Measurements from ENCODE around the gene METTL23.
"Not testable (repeated sequence)": the region's sequence is repeated elsewhere in the genome, so short reads cannot be mapped to it uniquely, and the experiment has no call there.

METTL23 gene

GRCh38 chr17:76707985-76708807 is 18.4 kb upstream of the METTL23 start:
- H3K27ac ChIP-seq (ENCODE audit: low read depth, low read length, severe bottlenecking), result peak overlapping the region; percentile 49

GRCh38 chr17:76709077-76709950 is 17.3 kb upstream of the METTL23 start:
- Histone ChIP-seq H3K27ac (ENCODE audit: low read depth, low read length, severe bottlenecking) (peak overlapping the region; percentile 96), H3K36me3 (ENCODE audit: control insufficient read depth, insufficient read depth, low read length) (peaks cover 27% of the 10 kb centered on the region), H3K4me1 (ENCODE audit: control insufficient read depth, insufficient read depth, low read length, poor library complexity, severe bottlenecking) (peaks cover 13% of the 10 kb centered on the region), H3K4me3 (ENCODE audit: extremely low read depth, insufficient read depth, low read length, poor library complexity, severe bottlenecking) (peak overlapping the region; percentile 66), H3K9me3 (ENCODE audit: control insufficient read depth, low read length) (no peaks in the 10 kb centered on the region)
- 12 to 14% methylated on average over 21 to 25 of the region's 29 CpGs for WGBS, 2 experiments (ENCODE audit: insufficient coverage in 2 of 2)

More at GRCh38 chr17:76707985-76708807, 18.4 kb upstream of the METTL23 start:
- Histone ChIP-seq H3K4me3 (ENCODE audit: extremely low read depth, insufficient read depth, low read length, poor library complexity, severe bottlenecking) (no peak overlapping the region), H3K4me1 (ENCODE audit: control insufficient read depth, insufficient read depth, low read length, poor library complexity, severe bottlenecking) (peaks cover 13% of the 10 kb centered on the region), H3K36me3 (ENCODE audit: control insufficient read depth, insufficient read depth, low read length) (peaks cover 16% of the 10 kb centered on the region), H3K9me3 (ENCODE audit: control insufficient read depth, low read length) (no peaks in the 10 kb centered on the region)
- whole genome bisulfite sequencing, 2 experiments (ENCODE audit: insufficient coverage in 2 of 2), result 11 to 14% methylated on average over 6 to 8 of the region's 14 CpGs

GRCh38 chr17:76709951-76710862 is 16.4 kb upstream of the METTL23 start:
- WGBS, 2 experiments (ENCODE audit: insufficient coverage in 2 of 2), result 1 to 2% methylated on average over 16 to 19 of the region's 79 CpGs
- peak overlapping the region; percentile 66 for H3K4me3 ChIP-seq (ENCODE audit: extremely low read depth, insufficient read depth, low read length, poor library complexity, severe bottlenecking)
- H3K4me1 ChIP-seq (ENCODE audit: control insufficient read depth, insufficient read depth, low read length, poor library complexity, severe bottlenecking), result peaks cover 13% of the 10 kb centered on the region
- peak overlapping the region; percentile 96 for H3K27ac ChIP-seq (ENCODE audit: low read depth, low read length, severe bottlenecking)
- not testable (repeated sequence) for H3K9me3 ChIP-seq (ENCODE audit: control insufficient read depth, low read length)
- H3K36me3 ChIP-seq (ENCODE audit: control insufficient read depth, insufficient read depth, low read length), result peaks cover 33% of the 10 kb centered on the region

- 23 to 29% methylated on average over 13 to 17 of the region's 56 CpGs for whole genome bisulfite sequencing, 2 experiments (ENCODE audit: insufficient coverage in 2 of 2)
- peaks cover 13% of the 10 kb centered on the region for H3K4me1 ChIP-seq (ENCODE audit: control insufficient read depth, insufficient read depth, low read length, poor library complexity, severe bottlenecking)
- peak within 1 kb of the TSS; percentile 66 for H3K4me3 ChIP-seq (ENCODE audit: extremely low read depth, insufficient read depth, low read length, poor library complexity, severe bottlenecking)
- peaks cover 37% of the 10 kb centered on the region for H3K36me3 ChIP-seq (ENCODE audit: control insufficient read depth, insufficient read depth, low read length)
- H3K27ac ChIP-seq (ENCODE audit: low read depth, low read length, severe bottlenecking), result peak within 1 kb of the TSS; percentile 96
- no peaks in the 10 kb centered on the region for H3K9me3 ChIP-seq (ENCODE audit: control insufficient read depth, low read length)
These were observed 15.6 kb upstream of the METTL23 start, which contains the start of gene MXRA7 for GRCh38 chr17:76710863-76711611. Gene MXRA7, minus strand, starts transcription at chr17:76710965. Its CDS starts 19 bp downstream, at chr17:76710946.

- peaks cover 21% of the 10 kb centered on the region for H3K4me1 ChIP-seq (ENCODE audit: control insufficient read depth, insufficient read depth, low read length, poor library complexity, severe bottlenecking)
- not testable (repeated sequence) for H3K4me3 ChIP-seq (ENCODE audit: extremely low read depth, insufficient read depth, low read length, poor library complexity, severe bottlenecking); H3K9me3 ChIP-seq (ENCODE audit: control insufficient read depth, low read length); H3K27ac ChIP-seq (ENCODE audit: low read depth, low read length, severe bottlenecking)
- WGBS, 2 experiments (ENCODE audit: insufficient coverage in 2 of 2), result 89 to 93% methylated on average over 4 of the region's 7 CpGs
- H3K36me3 ChIP-seq (ENCODE audit: control insufficient read depth, insufficient read depth, low read length), result peaks cover 44% of the 10 kb centered on the region
These were observed 14.3 kb upstream of the METTL23 start for GRCh38 chr17:76712321-76712720.

- WGBS, 2 experiments (ENCODE audit: insufficient coverage in 2 of 2), result 98 to 99% methylated on average over 5 to 6 of the region's 7 CpGs
- H3K4me1 ChIP-seq (ENCODE audit: control insufficient read depth, insufficient read depth, low read length, poor library complexity, severe bottlenecking), result peaks cover 12% of the 10 kb centered on the region
- H3K27ac ChIP-seq (ENCODE audit: low read depth, low read length, severe bottlenecking), result no peak overlapping the region
- H3K9me3 ChIP-seq (ENCODE audit: control insufficient read depth, low read length), result no peaks in the 10 kb centered on the region
- no peak overlapping the region for H3K4me3 ChIP-seq (ENCODE audit: extremely low read depth, insufficient read depth, low read length, poor library complexity, severe bottlenecking)
- peaks cover 53% of the 10 kb centered on the region for H3K36me3 ChIP-seq (ENCODE audit: control insufficient read depth, insufficient read depth, low read length)
These were observed 12.9 kb upstream of the METTL23 start for GRCh38 chr17:76713765-76714164.

GRCh38 chr17:76714336-76714735 is 12.3 kb upstream of the METTL23 start:
- no peak overlapping the region for H3K4me3 ChIP-seq (ENCODE audit: extremely low read depth, insufficient read depth, low read length, poor library complexity, severe bottlenecking)
- WGBS, 2 experiments (ENCODE audit: insufficient coverage in 2 of 2), result 86 to 98% methylated on average over 1 to 5 of the region's 5 CpGs

GRCh38 chr17:76714822-76715495 is 11.7 kb upstream of the METTL23 start:
- H3K27ac ChIP-seq (ENCODE audit: low read depth, low read length, severe bottlenecking), result no peak overlapping the region
- H3K36me3 ChIP-seq (ENCODE audit: control insufficient read depth, insufficient read depth, low read length), result peaks cover 63% of the 10 kb centered on the region
- no peak overlapping the region for H3K4me3 ChIP-seq (ENCODE audit: extremely low read depth, insufficient read depth, low read length, poor library complexity, severe bottlenecking)
- no peaks in the 10 kb centered on the region for H3K9me3 ChIP-seq (ENCODE audit: control insufficient read depth, low read length)
- WGBS, 2 experiments (ENCODE audit: insufficient coverage in 2 of 2), result 0 to 33% methylated on average over 1 to 2 of the region's 4 CpGs
- H3K4me1 ChIP-seq (ENCODE audit: control insufficient read depth, insufficient read depth, low read length, poor library complexity, severe bottlenecking), result peaks cover 8% of the 10 kb centered on the region

More at GRCh38 chr17:76714336-76714735, 12.3 kb upstream of the METTL23 start:
- Histone ChIP-seq H3K36me3 (ENCODE audit: control insufficient read depth, insufficient read depth, low read length) (peaks cover 56% of the 10 kb centered on the region), H3K27ac (ENCODE audit: low read depth, low read length, severe bottlenecking) (no peak overlapping the region), H3K4me1 (ENCODE audit: control insufficient read depth, insufficient read depth, low read length, poor library complexity, severe bottlenecking) (peaks cover 8% of the 10 kb centered on the region), H3K9me3 (ENCODE audit: control insufficient read depth, low read length) (no peaks in the 10 kb centered on the region)

- Histone ChIP-seq H3K4me3 (ENCODE audit: extremely low read depth, insufficient read depth, low read length, poor library complexity, severe bottlenecking) (no peak overlapping the region), H3K9me3 (ENCODE audit: control insufficient read depth, low read length) (no peaks in the 10 kb centered on the region), H3K36me3 (ENCODE audit: control insufficient read depth, insufficient read depth, low read length) (peaks cover 68% of the 10 kb centered on the region), H3K27ac (ENCODE audit: low read depth, low read length, severe bottlenecking) (no peak overlapping the region), H3K4me1 (ENCODE audit: control insufficient read depth, insufficient read depth, low read length, poor library complexity, severe bottlenecking) (peaks cover 8% of the 10 kb centered on the region)
- WGBS, 2 experiments (ENCODE audit: insufficient coverage in 2 of 2), result 100% methylated on average over 1 of the region's 2 CpGs; no CpG with 5 or more reads in 1 of the 2 experiments
These were observed 11.2 kb upstream of the METTL23 start for GRCh38 chr17:76715496-76715830.
